OCI-LY3 (cell line): ENCODE measurements around the gene MED26.

Source experiments
- EZH2phosphoT487 ChIP-seq: fragments of 200-600 bp; shearing (Covaris generic); IDR thresholded peaks from 2 replicates; pipeline ENCODE4 v1.6.1; 2018; ENCODE audit warnings: antibody characterized with exemption, mixed run types, low read depth
- TF ChIP-seq, protein P1 (sequence below): fragments of 200-600, 300-600 bp; sonication (generic); IDR thresholded peaks from 2 replicates; pipeline ENCODE4 v1.5.1; 2014; ENCODE audit warnings: antibody characterized with exemption, low read length, low read depth

DNA sequence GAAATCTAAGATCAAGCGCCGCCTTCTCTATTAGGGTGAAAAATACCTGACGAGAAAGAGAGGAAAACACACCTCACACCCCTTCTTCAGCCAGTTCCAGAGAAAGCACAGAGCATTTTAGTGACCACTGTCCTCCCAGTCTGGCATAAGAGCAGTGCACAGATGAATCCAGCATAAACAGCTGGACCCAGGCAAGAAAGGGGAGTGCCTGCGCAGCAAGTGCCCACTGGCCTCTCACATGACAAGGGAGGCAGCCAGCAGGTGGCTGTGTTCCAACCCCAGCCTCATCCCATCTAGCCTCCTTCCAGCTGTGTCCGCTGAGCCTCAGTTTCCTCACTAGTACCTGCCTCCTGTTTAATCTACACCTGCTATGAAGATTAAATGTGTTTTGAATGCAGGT lies 8.0 kb downstream of the MED26 start:
- TF ChIP-seq, protein P1, sequence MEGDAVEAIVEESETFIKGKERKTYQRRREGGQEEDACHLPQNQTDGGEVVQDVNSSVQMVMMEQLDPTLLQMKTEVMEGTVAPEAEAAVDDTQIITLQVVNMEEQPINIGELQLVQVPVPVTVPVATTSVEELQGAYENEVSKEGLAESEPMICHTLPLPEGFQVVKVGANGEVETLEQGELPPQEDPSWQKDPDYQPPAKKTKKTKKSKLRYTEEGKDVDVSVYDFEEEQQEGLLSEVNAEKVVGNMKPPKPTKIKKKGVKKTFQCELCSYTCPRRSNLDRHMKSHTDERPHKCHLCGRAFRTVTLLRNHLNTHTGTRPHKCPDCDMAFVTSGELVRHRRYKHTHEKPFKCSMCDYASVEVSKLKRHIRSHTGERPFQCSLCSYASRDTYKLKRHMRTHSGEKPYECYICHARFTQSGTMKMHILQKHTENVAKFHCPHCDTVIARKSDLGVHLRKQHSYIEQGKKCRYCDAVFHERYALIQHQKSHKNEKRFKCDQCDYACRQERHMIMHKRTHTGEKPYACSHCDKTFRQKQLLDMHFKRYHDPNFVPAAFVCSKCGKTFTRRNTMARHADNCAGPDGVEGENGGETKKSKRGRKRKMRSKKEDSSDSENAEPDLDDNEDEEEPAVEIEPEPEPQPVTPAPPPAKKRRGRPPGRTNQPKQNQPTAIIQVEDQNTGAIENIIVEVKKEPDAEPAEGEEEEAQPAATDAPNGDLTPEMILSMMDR, result no peak
- TF ChIP-seq EZH2phosphoT487, result no peak
